Effector CD8-positive, alpha-beta T cell (primary cell): Measurements from ENCODE around the gene AOPEP.
"Not testable (repeated sequence)": the region's sequence is repeated elsewhere in the genome, so short reads cannot be mapped to it uniquely, and the experiment has no call there.

Experiments used
- DNase-seq: peaks from one replicate; lab custom pipeline; 2025; lab: John Stamatoyannopoulos, UW

The AOPEP gene

GRCh38 chr9:94818178-94818541 is 91.7 kb downstream of the AOPEP start:
- DNase-seq, result no peak

GRCh38 chr9:94819161-94819687 is 92.7 kb downstream of the AOPEP start:
- no peak for DNase-seq

GRCh38 chr9:94821098-94821887 is 94.8 kb downstream of the AOPEP start:
- no peak for DNase-seq

DNA sequence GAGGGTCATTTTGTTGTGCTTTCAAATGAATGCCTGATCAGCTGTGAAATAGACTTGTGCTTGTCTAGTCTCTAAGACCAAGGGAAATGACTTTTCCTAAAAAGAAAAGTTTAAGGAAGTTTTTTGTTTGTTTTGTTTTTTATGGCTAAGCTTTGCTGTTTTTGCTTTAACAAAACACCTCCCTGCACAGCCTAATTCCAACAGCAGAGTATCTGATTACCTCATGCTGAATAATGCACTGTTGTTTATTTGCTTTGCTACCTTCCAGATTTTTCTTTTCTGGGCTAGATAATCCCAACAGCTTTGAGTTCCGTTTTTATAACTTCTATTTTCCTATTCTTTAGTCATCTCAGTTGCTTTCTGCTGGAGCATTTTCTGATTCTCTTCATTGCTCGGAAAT is 95.8 kb downstream of the AOPEP start:
- DNase-seq, result no peak

- DNase-seq, result no peak
Observed at GRCh38 chr9:94823710-94824109, 97.2 kb downstream of the AOPEP start.

DNA sequence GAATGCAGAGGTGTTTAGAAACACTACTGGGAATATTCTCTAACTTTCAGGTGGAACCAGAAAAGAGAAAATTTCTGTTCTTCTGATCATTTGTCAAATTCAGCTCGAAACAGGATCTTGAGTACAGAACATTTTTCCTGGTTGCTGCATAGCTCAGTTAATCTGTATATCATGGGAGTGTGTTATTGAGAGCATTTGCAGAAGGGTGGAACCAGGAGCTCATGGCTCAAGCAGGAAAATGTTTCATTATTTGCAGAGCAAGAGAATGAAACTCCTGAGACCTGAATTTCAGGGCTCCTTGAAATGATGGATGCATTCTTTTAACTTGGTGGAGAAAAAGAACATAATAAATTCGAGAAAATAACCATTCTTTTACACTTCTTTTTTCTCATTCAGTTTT is 97.9 kb downstream of the AOPEP start:
- DNase-seq, result no peak

DNA sequence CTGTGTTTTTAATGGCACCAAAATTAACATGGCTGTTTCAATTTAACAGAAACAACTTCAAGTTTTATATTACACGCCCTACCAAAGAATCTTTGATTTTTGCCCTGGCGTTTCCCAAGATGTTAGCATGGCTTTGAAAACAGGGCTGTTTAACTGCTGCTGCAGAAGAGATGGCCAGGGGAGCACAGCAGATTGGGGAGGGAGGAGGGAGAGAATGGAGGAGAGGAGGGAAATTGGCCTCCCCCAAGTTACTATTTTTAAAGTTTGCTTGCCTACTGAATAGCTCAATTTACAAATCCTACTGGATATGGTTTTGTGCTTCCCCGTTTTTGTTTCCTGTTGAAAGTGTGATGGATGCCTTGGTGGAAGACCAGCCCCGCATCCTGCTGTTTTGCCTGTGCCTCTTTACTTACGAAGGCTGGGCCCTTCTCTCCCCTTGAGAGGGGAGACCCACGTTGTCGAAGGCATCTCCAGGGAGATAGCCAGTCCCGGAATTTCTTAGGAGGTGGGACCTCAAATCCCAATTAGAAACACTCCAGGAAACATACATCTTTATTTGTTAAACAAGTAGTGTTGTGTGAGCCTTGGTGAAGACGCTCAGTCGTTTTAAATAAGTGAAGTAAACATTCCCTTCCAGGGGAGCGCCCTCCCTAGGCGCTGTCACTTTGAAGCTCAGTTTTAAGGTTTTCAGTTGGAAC is 98.6 kb downstream of the AOPEP start:
- DNase-seq, result no peak

GRCh38 chr9:94825611-94825958 is 99.1 kb downstream of the AOPEP start:
- no peak for DNase-seq

DNA sequence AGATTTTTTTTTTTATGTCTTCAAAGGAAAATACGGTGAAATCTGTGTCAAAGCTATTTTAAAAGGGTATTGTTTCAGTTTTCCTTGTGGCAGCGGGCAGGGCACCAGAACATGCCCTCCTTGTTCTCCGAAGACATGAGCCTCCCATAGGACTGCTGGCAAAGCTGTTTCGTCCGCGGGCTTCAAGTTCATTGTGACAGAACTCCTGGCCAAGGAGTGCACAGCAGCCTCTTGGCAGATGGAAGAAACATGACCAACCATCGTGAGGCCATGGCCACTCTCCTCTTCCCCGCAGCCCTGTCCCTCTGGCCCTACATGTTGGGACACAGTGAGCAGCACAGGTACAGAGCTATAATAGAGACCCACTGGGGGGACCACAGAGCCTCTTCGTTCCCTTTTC is 99.5 kb downstream of the AOPEP start:
- DNase-seq, result no peak

- no peak for DNase-seq
Observed at GRCh38 chr9:94826644-94827410, 100.3 kb downstream of the AOPEP start.

DNA sequence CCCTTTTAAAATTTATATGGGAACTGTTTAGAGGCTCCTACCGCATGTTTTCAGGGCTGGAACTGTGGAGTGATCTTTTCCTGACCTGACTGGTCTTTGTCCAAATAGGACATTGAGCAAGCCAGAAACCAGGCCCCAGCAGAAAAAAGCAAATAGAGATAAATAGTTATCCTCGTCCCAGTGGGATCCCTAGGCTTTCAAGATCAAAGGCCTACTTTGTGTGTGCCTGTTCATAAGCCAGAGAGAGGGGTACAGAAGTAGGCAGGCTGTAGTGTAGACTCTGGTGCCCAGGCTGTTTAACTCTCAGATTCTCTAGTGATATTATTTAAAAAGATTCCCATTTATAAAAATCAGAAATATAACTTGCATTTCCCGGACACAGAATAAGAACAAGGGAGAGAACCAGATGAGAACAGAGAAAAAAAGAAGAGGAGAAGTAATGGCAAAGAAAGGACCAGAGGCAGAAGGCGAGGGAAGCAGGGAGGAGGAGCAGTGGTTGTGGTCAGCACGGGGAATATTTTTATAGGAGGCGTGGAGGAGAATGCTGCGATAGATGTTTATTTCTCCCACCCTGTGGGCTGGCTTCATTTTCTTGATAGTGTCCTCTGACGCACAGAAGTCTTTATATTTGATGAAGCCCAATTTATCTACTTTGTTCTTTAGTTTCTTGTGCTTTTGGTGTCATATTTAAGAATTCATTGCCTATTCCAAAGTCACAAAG is 101.2 kb downstream of the AOPEP start:
- DNase-seq, result no peak

DNA sequence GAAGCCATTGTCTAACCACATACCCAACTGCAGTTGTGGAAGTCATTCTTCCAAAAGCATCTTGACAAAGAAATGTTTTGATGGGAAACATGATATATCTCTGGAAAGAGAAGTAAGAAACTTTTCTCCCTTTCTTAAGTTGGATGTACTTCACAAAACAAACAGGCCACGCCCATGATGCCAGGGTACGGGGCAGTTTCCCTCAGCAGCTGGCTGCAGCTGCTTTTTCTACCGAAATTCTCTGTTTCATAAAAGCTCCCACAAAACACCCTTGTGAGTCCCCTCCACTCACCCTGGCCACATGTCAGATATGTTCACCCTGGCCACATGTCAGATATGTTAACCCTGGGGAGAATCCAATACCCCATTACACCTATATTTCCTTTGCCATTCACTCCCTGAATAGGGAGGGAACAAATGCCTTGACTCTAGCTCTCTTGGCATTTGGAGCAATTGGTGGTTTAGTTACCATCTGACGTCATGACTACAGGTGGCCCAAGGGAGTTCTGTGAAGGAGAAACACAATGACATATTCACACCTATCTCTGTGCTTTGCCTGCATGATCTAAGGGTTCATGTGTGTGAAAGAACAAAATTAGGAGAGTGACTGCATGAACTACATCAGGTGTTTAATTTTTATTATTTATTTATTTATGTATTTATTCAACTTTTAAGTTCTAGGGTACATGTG is 103.0 kb downstream of the AOPEP start:
- no peak for DNase-seq

DNA sequence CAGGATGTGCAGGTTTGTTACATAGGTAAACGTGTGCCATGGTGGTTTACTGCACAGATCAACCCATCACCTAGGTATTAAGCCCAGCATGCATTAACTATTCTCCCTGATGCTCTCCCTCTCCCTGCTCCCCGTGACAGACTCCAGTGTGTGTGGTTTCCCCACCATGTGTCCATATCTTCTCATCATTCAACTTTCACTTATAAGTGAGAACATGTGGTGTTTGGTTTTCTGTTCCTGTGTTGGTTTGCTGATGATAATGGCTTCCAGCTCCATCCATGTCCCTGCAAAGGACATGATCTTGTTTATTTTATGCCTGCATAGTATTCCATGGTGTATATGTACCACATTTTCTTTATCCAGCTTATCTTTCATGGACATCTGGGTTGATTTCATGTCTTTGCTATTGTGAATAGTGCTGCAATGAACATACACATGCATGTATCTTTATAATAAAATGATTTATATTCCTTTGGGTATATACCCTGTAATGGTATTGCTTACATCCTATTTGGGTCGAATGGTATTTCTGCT is 103.6 kb downstream of the AOPEP start:
- DNase-seq, result not testable (repeated sequence)

GRCh38 chr9:94833802-94834201 is 107.3 kb downstream of the AOPEP start:
- no peak for DNase-seq

DNA sequence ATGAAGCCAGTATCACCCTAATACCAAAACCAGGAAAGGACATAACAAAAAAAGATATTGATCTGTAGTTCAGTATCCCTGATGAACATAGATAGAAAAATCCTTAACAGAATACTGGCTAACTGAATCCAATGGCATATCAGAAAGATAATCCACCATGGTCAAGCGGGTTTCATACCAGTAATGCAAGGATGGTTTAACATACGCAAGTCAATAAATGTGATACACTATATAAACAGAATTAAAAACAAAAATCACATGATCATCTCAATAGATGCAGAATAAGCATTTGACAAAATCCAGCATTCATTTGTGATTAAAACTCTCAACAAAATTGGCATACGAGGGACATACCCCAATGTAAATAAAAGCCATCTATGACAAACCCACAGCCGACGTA is 110.9 kb downstream of the AOPEP start:
- no peak for DNase-seq

DNA sequence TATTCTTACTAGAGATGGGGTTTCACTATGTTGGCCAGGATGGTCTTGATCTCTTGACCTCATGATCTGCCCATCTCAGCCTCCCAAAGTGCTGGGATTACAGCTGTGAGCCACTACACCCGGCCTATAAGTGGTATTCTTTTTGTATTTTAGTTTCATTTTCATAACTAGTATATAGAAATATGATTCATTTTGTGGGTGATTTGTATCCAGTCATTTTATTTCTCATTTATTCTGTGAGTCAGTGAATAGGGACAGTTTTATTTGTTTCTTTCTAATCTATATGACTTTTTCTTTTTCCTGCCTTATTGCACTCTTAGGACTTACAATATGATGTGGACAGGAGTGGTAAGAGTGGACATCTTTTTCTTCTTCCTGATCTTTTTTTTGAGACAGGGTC is 112.9 kb downstream of the AOPEP start:
- no peak for DNase-seq

GRCh38 chr9:94840738-94841137 is 114.2 kb downstream of the AOPEP start:
- DNase-seq, result no peak

- no peak for DNase-seq
Observed at GRCh38 chr9:94843134-94843533, 116.6 kb downstream of the AOPEP start.

DNA sequence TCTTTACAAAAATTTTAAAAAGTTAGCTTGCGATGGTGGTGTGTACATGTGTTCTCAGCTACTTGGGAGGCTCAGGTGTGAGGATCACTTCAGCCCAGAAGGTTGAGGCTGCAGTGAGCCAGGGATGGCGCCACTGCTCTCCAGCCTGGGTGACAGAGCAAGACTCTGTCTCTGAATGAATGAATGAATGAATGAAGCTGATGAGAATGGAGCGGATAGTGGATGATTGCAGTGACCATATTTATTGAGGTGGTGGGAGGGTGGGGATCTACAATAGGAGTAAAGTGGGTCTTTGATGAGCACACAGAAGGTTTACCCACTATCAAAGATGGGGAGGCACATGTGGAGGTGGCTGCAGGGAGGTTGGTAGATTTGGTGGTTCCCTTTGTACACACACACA is 120.2 kb downstream of the AOPEP start:
- DNase-seq, result no peak

DNA sequence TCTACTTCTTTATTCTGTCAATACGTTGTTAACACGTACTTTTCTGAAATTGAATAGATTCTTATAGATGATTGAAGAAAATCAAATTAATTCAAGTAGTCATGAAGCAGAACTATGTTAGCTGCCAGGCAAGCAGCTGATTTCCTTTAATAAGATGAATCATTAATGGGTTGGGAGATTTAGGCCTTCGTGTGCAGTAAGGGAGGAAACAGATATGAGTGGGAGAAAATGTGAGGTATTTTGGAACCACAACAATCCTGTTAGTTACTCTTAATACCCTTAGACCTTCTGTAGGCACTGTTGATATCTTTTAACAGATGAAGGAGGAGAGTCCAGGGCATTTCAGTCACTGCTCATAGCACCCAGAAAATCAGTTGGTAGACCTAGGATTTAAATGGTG is 121.0 kb downstream of the AOPEP start:
- no peak for DNase-seq

DNA sequence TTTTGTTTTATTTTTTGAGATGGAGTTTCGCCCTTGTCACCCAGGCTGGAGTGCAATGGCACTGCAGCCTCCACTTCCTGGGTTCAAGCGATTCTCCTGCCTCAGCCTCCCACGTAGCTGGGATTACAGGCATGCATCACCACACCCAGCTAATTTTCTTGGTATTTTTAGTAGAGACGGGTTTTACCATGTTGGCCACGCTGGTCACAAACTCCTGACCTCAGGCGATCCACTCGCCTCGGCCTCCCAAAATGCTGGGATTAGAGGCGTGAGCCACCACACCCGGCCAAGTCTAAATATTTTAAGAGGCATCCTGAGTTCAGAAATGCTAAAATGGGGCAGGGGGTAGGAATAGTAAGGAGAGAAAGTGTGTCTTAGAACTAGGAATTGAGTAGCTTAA is 122.3 kb downstream of the AOPEP start:
- DNase-seq, result not testable (repeated sequence)
